ENCODE results near the gene YARS1.

DNA sequence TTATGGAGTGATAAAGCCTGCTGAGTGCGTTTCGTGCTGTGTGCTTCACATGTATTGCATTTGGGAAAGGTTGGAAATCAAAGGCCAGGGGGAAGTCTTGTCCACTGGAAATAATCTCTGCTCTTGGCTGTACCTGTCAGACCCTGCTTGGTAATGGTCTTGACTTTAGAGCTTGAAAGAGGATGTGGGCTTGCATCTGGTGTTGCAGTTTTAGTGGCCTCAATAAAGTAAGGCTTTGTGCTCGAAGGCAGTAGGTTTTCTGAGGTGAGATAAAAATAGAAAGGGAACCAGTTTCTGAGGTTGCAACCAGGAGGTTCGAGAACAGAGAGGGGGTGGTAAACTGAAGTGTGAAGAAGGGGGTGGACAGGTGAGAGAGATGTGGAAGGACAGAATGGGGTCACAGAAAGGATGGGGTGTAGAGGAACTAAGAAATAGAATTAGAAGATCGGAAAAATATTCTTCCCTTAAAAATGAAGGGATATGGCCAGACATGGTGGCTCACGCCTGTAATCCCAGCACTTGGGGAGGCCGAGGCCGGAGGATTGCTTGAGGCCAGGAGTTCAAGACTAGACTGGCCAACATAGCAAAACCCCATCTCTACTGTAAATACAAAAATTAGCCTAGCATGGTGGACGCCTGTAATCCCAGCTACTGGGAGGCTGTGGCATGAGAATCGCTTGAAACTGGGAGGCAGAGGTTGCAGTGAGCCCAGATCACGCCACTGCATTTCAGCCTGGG, 1.8 kb upstream of the YARS1 start:
- TF ChIP-seq, protein P1, sequence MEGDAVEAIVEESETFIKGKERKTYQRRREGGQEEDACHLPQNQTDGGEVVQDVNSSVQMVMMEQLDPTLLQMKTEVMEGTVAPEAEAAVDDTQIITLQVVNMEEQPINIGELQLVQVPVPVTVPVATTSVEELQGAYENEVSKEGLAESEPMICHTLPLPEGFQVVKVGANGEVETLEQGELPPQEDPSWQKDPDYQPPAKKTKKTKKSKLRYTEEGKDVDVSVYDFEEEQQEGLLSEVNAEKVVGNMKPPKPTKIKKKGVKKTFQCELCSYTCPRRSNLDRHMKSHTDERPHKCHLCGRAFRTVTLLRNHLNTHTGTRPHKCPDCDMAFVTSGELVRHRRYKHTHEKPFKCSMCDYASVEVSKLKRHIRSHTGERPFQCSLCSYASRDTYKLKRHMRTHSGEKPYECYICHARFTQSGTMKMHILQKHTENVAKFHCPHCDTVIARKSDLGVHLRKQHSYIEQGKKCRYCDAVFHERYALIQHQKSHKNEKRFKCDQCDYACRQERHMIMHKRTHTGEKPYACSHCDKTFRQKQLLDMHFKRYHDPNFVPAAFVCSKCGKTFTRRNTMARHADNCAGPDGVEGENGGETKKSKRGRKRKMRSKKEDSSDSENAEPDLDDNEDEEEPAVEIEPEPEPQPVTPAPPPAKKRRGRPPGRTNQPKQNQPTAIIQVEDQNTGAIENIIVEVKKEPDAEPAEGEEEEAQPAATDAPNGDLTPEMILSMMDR (IDR thresholded peaks at IDR 0.05; ENCODE audit: low read length) = no peak
- TF ChIP-seq EZH2phosphoT487 (IDR thresholded peaks at IDR 0.05; ENCODE audit: low read length) (no peak), EZH2 (optimal IDR thresholded peaks at IDR 0.05; ENCODE audit: low read depth, low read length) (no peak)
